HTR-8/SVneo (cell line): ENCODE results near the gene SERTAD2.

Experiments used
- DNase-seq: peaks from one replicate; pipeline ENCODE4 v3.0.0; 2011; ENCODE audit warnings: low spot score, mixed read lengths; ENCODE audit not compliant: insufficient read length
- FAIRE-seq: peaks from 2 replicates; lab custom pipeline; 2011; peaks lifted over from hg19 to GRCh38; lab: Jason Lieb, UNC

The SERTAD2 gene

GRCh38 chr2:64653109-64654062 lies at the start of gene SERTAD2:
Gene SERTAD2, minus strand, starts transcription at chr2:64653913. Its CDS starts 17,042 bp downstream, at chr2:64636871.
- FAIRE-seq (peak; percentile 63), DNase-seq (peak; percentile 87)

- DNase-seq (no peak), FAIRE-seq (no peak)
Measured at GRCh38 chr2:64700133-64700809, 46.6 kb upstream of the SERTAD2 start.

GRCh38 chr2:64699712-64700111 lies 46.0 kb upstream of the SERTAD2 start:
- FAIRE-seq (no peak), DNase-seq (no peak)

GRCh38 chr2:64698668-64699444 lies 45.1 kb upstream of the SERTAD2 start:
- FAIRE-seq (peak; percentile 58), DNase-seq (peak; percentile 77)

- DNase-seq (no peak), FAIRE-seq (no peak)
Measured at GRCh38 chr2:64698177-64698643, 44.5 kb upstream of the SERTAD2 start.

- FAIRE-seq (no peak), DNase-seq (no peak)
Measured at GRCh38 chr2:64697297-64698176, 43.8 kb upstream of the SERTAD2 start.

- DNase-seq (no peak), FAIRE-seq (no peak)
Measured at GRCh38 chr2:64696636-64697035, 42.9 kb upstream of the SERTAD2 start.

- DNase-seq (no peak), FAIRE-seq (no peak)
Measured at GRCh38 chr2:64695721-64696261, 42.1 kb upstream of the SERTAD2 start.

GRCh38 chr2:64692401-64692800 lies 38.7 kb upstream of the SERTAD2 start:
- FAIRE-seq: no peak

GRCh38 chr2:64688909-64689308 lies 35.2 kb upstream of the SERTAD2 start:
- FAIRE-seq (no peak), DNase-seq (no peak)

More at GRCh38 chr2:64692401-64692800, 38.7 kb upstream of the SERTAD2 start:
- no peak for DNase-seq

- DNase-seq (no peak), FAIRE-seq (no peak)
Measured at GRCh38 chr2:64686283-64686956, 32.7 kb upstream of the SERTAD2 start.

GRCh38 chr2:64685430-64685829 lies 31.7 kb upstream of the SERTAD2 start:
- FAIRE-seq (no peak), DNase-seq (no peak)

- DNase-seq (no peak), FAIRE-seq (no peak)
Measured at GRCh38 chr2:64683771-64684510, 30.2 kb upstream of the SERTAD2 start.

- FAIRE-seq: peak; percentile 64
- no peak for DNase-seq
Measured at GRCh38 chr2:64681479-64681967, 27.8 kb upstream of the SERTAD2 start.

GRCh38 chr2:64679673-64680425 lies 26.1 kb upstream of the SERTAD2 start:
- DNase-seq (no peak), FAIRE-seq (no peak)

GRCh38 chr2:64678771-64679590 lies 25.3 kb upstream of the SERTAD2 start:
- FAIRE-seq (no peak), DNase-seq (no peak)
